DOHH2 (cell line): ENCODE data around the gene EPB41L3.

ENCODE experiments used
- H3F3A ChIP-seq: fragments of 200-600 bp; sonication (generic), shearing (Covaris generic); 2 replicates; pipeline ENCODE4 v1.6.0; 2016; ENCODE audit warnings: antibody characterized with exemption, mild to moderate bottlenecking; ENCODE audit not compliant: control insufficient read depth, insufficient read depth
- H3K27ac ChIP-seq: fragments of 200-600 bp; sonication (generic); 2 replicates; pipeline ENCODE4 v1.5.1; 2014; ENCODE audit warnings: low read depth, mild to moderate bottlenecking, low read length, moderate library complexity
- H3K27me3 ChIP-seq: fragments of 200-600 bp; sonication (generic); 2 replicates; pipeline ENCODE4 v1.6.1; 2014; ENCODE audit warnings: mild to moderate bottlenecking, low read length, mixed read lengths; ENCODE audit not compliant: control insufficient read depth
- H3K36me3 ChIP-seq: fragments of 200-600 bp; sonication (generic); 2 replicates; pipeline ENCODE4 v1.6.1; 2014; ENCODE audit warnings: mild to moderate bottlenecking, low read length, moderate library complexity, mixed read lengths; ENCODE audit not compliant: control insufficient read depth
- H3K4me1 ChIP-seq: fragments of 200-600 bp; sonication (generic); 2 replicates; pipeline ENCODE4 v1.6.1; 2014; ENCODE audit warnings: mild to moderate bottlenecking, low read length, mixed read lengths; ENCODE audit not compliant: control insufficient read depth
- H3K4me2 ChIP-seq: fragments of 200-600 bp; sonication (generic); 2 replicates; pipeline ENCODE4 v1.6.0; 2014; ENCODE audit warnings: mild to moderate bottlenecking, low read length, moderate library complexity
- H3K4me3 ChIP-seq: fragments of 200-600 bp; sonication (generic); 2 replicates; pipeline ENCODE4 v1.5.1; 2014; ENCODE audit warnings: mild to moderate bottlenecking, low read length, mixed read lengths
- H3K79me2 ChIP-seq: fragments of 200-600 bp; sonication (generic); 2 replicates; pipeline ENCODE4 v1.6.1; 2014; ENCODE audit warnings: mild to moderate bottlenecking, low read length, mixed read lengths; ENCODE audit not compliant: control insufficient read depth
- H3K9me2 ChIP-seq: fragments of 200-600 bp; sonication (generic); replicated peaks from 2 replicates; pipeline ENCODE4 v1.6.1; 2014; ENCODE audit warnings: mild to moderate bottlenecking, low read length, mixed read lengths; ENCODE audit not compliant: control insufficient read depth
- H3K9me3 ChIP-seq: fragments of 200-600 bp; sonication (generic); 2 replicates; pipeline ENCODE4 v1.6.1; 2014; ENCODE audit warnings: antibody characterized with exemption, low read length, mixed read lengths; ENCODE audit not compliant: control insufficient read depth, insufficient read depth
- H4K20me1 ChIP-seq: fragments of 200-600 bp; sonication (generic); 2 replicates; pipeline ENCODE4 v1.6.0; 2014; ENCODE audit warnings: low read depth, mild to moderate bottlenecking, antibody characterized with exemption, low read length, moderate library complexity; ENCODE audit not compliant: control insufficient read depth, insufficient read depth
- CTCF ChIP-seq: fragments of 200-600 bp; sonication (generic); IDR thresholded peaks from one replicate; pipeline ENCODE4 v1.5.1; 2014; ENCODE audit warnings: antibody characterized with exemption, mild to moderate bottlenecking, low read depth, low read length; ENCODE audit not compliant: poor library complexity, severe bottlenecking
- EZH2phosphoT487 ChIP-seq: fragments of 200-600 bp; sonication (generic); IDR thresholded peaks from 2 replicates; pipeline ENCODE4 v1.6.1; 2017; ENCODE audit warnings: borderline replicate concordance, mild to moderate bottlenecking, antibody characterized with exemption, low read length, moderate library complexity, mixed read lengths

The EPB41L3 gene

DNA sequence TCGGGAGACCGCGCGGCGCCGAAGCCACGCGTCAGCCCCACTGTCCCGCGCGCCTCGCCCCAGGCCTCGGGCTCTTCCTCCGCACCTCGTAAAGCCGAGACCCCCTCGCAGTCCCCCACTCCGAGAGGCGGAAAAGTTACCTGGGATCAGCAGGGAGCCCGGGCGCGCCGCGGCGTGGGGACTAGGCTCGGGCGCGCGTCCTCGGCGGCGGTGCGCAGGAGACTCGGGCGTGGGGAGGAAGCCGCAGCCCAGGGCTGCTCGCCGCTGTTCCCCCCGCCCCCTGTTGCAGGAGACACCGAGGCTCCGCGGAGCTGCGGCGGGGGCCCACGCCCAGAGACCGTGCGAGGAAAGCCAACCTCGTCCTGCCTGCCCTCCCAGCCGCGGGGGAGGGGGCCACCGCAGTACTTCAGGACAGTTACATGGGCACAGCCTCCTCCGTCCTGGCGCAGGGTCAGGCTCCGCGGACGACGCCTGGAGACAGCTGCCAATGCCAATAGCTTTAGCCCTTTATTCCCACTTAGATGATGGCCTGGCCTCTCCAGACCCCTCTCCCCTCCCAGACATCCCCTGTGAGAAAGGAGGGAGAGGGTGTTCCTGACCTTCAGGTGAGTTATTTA, at the start of gene EPB41L3:
TSS of gene EPB41L3 (minus strand) at position 225 of the 617 bp plus-strand sequence. CDS start 54,814 bp downstream, outside the sequence.
- H4K20me1 ChIP-seq = no peaks in the 10 kb centered on the region
- no peak within 1 kb of the TSS for H3K4me2 ChIP-seq
- no peaks in the 10 kb centered on the region for H3K79me2 ChIP-seq
- no peaks in the 10 kb centered on the region for H3K4me1 ChIP-seq
- no peaks in the 10 kb centered on the region for H3F3A ChIP-seq
- no peak within 1 kb of the TSS for H3K4me3 ChIP-seq
- TF ChIP-seq EZH2phosphoT487 = no peak
- TF ChIP-seq CTCF = no peak
- H3K27me3 ChIP-seq = no peaks in the 10 kb centered on the region
- H3K36me3 ChIP-seq = no peaks in the 10 kb centered on the region
- no peak within 1 kb of the TSS for H3K27ac ChIP-seq
- H3K9me2 ChIP-seq = no peaks in the 10 kb centered on the region
- H3K9me3 ChIP-seq = no peaks in the 10 kb centered on the region; the same call in 1 of the 2 replicates

- no peak overlapping the region for H3K4me3 ChIP-seq
- no peaks in the 10 kb centered on the region for H3K36me3 ChIP-seq
- no peaks in the 10 kb centered on the region for H3K9me3 ChIP-seq
- no peak overlapping the region for H3K4me2 ChIP-seq
- no peaks in the 10 kb centered on the region for H3K4me1 ChIP-seq
- no peaks in the 10 kb centered on the region for H4K20me1 ChIP-seq
- H3K79me2 ChIP-seq = no peaks in the 10 kb centered on the region
- H3K27ac ChIP-seq = no peak overlapping the region
- TF ChIP-seq CTCF (no peak), EZH2phosphoT487 (no peak)
- H3K9me2 ChIP-seq = no peaks in the 10 kb centered on the region
- H3F3A ChIP-seq = no peaks in the 10 kb centered on the region
- no peaks in the 10 kb centered on the region for H3K27me3 ChIP-seq
Observed at GRCh38 chr18:5588529-5588928, 44.7 kb upstream of the EPB41L3 start.

- Histone ChIP-seq H3K4me3 (no peak overlapping the region), H3F3A (no peaks in the 10 kb centered on the region), H3K27ac (no peak overlapping the region), H3K9me2 (no peaks in the 10 kb centered on the region), H3K9me3 (no peaks in the 10 kb centered on the region), H3K79me2 (no peaks in the 10 kb centered on the region), H3K4me2 (no peak overlapping the region), H3K27me3 (no peaks in the 10 kb centered on the region), H3K36me3 (no peaks in the 10 kb centered on the region), H3K4me1 (no peaks in the 10 kb centered on the region), H4K20me1 (no peaks in the 10 kb centered on the region)
- TF ChIP-seq EZH2phosphoT487 = no peak
- no peak for TF ChIP-seq CTCF
Observed at GRCh38 chr18:5585653-5586052, 41.9 kb upstream of the EPB41L3 start.
